SK-N-SH treated with all-trans-retinoic acid at 6 μM for 48 hours (cell line): Measurements from ENCODE around the gene RIPOR2.

Source experiments
- ATAC-seq: fragments of 200-7000 bp; cut with Tn5 transposase; 3 replicates; pipeline ENCODE4 v1.9.1; 2020; ENCODE audit warnings: mild to moderate bottlenecking, moderate library complexity
- ARNTL ChIP-seq: fragments of 450-650 bp; formaldehyde crosslinking; IDR thresholded peaks from 2 replicates; pipeline ENCODE4 v1.5.0; 2020; ENCODE audit warnings: low read depth, mild to moderate bottlenecking, moderate library complexity, borderline replicate concordance
- BACH2 ChIP-seq: fragments of 250-450 bp; sonication (Bioruptor Pico); IDR thresholded peaks from 2 replicates; pipeline ENCODE4 v1.9.0; 2021; ENCODE audit warnings: mild to moderate bottlenecking, borderline replicate concordance
- CSDC2 ChIP-seq: fragments of 250-450 bp; sonication (Bioruptor Pico); IDR thresholded peaks from 2 replicates; pipeline ENCODE4 v1.5.0; 2020; ENCODE audit warnings: mild to moderate bottlenecking, moderate library complexity
- ESRRG ChIP-seq: fragments of 250-450 bp; sonication (Bioruptor Pico); IDR thresholded peaks from 2 replicates; pipeline ENCODE4 v1.6.1; 2021; ENCODE audit warnings: mild to moderate bottlenecking
- ISL1 ChIP-seq: fragments of 250-450 bp; sonication (Bioruptor Pico); IDR thresholded peaks from 2 replicates; pipeline ENCODE4 v2.1.2; 2022; ENCODE audit warnings: mild to moderate bottlenecking, moderate library complexity
- OSR1 ChIP-seq: fragments of 250-450 bp; sonication (Bioruptor Pico); IDR thresholded peaks from 2 replicates; pipeline ENCODE4 v1.8.0; 2022; ENCODE audit warnings: moderate library complexity, mild to moderate bottlenecking, inconsistent platforms
- PPARA ChIP-seq: fragments of 250-450 bp; sonication (Bioruptor Pico); IDR thresholded peaks from 2 replicates; pipeline ENCODE4 v1.5.0; 2020; ENCODE audit warnings: mild to moderate bottlenecking, borderline replicate concordance
- RARB ChIP-seq: fragments of 250-450 bp; sonication (Bioruptor Pico); IDR thresholded peaks from 2 replicates; pipeline ENCODE4 v1.8.0; 2021; ENCODE audit warnings: mild to moderate bottlenecking, moderate library complexity
- TCF4 ChIP-seq: fragments of 250-450 bp; sonication (Bioruptor Pico); IDR thresholded peaks from 2 replicates; pipeline ENCODE4 v1.8.0; 2021; ENCODE audit warnings: mild to moderate bottlenecking, moderate library complexity, borderline replicate concordance
- TOX ChIP-seq: fragments of 250-450 bp; sonication (Bioruptor Pico); IDR thresholded peaks from 2 replicates; pipeline ENCODE4 v1.8.0; 2021; ENCODE audit warnings: mild to moderate bottlenecking, moderate library complexity, borderline replicate concordance
- ZC3H10 ChIP-seq: fragments of 250-450 bp; sonication (Bioruptor Pico); IDR thresholded peaks from 2 replicates; pipeline ENCODE4 v1.5.1; 2021; ENCODE audit warnings: mild to moderate bottlenecking, moderate library complexity
- ZFP30 ChIP-seq: fragments of 450-650 bp; formaldehyde crosslinking; IDR thresholded peaks from 2 replicates; pipeline ENCODE4 v1.5.0; 2022; ENCODE audit warnings: mild to moderate bottlenecking, moderate library complexity
- ZNF565 ChIP-seq: fragments of 450-650 bp; formaldehyde crosslinking; conservative IDR thresholded peaks from 2 replicates; pipeline ENCODE4 v1.5.0; 2020; ENCODE audit warnings: low read depth, mild to moderate bottlenecking, moderate library complexity
- ZNF70 ChIP-seq: fragments of 450-650 bp; formaldehyde crosslinking; IDR thresholded peaks from 2 replicates; pipeline ENCODE4 v1.5.0; 2020; ENCODE audit warnings: mild to moderate bottlenecking, moderate library complexity
- ZNF8 ChIP-seq: fragments of 450-650 bp; formaldehyde crosslinking; IDR thresholded peaks from 2 replicates; pipeline ENCODE4 v1.5.0; 2020; ENCODE audit warnings: mild to moderate bottlenecking, moderate library complexity
- TF ChIP-seq, protein P1 (sequence below): fragments of 250-450 bp; sonication (Bioruptor Pico); IDR thresholded peaks from 2 replicates; pipeline ENCODE4 v1.5.1; 2020; ENCODE audit warnings: low read depth, mild to moderate bottlenecking, moderate library complexity
- TF ChIP-seq, protein P2 (sequence below): fragments of 250-450 bp; sonication (Bioruptor Pico); IDR thresholded peaks from 2 replicates; pipeline ENCODE4 v1.8.0; 2020; ENCODE audit warnings: mild to moderate bottlenecking, moderate library complexity, borderline replicate concordance
- TF ChIP-seq, protein P3 (sequence below): fragments of 250-450 bp; sonication (Bioruptor Pico); IDR thresholded peaks from 2 replicates; pipeline ENCODE4 v1.8.0; 2021; ENCODE audit warnings: low read depth, mild to moderate bottlenecking, moderate library complexity, borderline replicate concordance
- TF ChIP-seq, protein P4 (sequence below): fragments of 250-450 bp; sonication (Bioruptor Pico); IDR thresholded peaks from 2 replicates; pipeline ENCODE4 v1.5.0; 2020; ENCODE audit warnings: mild to moderate bottlenecking, moderate library complexity
- TF ChIP-seq, protein P5 (sequence below): fragments of 250-450 bp; sonication (Bioruptor Pico); IDR thresholded peaks from 2 replicates; pipeline ENCODE4 v1.5.1; 2021; ENCODE audit warnings: mild to moderate bottlenecking, moderate library complexity

The RIPOR2 gene

DNA sequence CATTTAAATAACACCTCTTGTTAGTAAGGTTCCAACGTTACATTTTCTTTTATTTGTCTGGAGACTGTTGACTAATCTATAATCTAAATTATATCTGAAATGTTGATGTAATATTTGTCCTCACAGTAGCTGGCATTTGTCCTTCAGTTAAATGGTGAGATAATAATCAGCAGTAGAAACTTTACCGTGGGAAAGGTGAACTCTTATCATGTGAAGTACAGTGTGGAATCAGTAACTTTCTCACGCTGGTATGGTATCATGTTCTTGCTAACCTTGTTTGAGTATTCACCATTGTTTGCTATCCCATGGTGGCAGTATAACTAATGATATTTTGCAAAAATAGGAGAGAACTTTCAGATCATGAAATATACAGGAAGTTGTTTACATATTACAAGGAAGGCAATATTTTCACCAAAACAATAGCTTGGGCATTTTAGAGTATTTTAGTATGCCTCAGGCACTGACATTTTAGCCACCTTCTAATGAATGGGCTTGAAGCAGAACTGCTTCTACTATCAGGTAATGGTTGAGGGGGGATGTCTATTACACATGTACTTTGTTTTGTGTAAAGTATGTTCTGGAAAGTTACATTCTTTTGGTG is 156.2 kb downstream of the RIPOR2 start:
- TF ChIP-seq ISL1 (CRISPR knock-in tag) (peak; percentile 80), TOX (CRISPR knock-in tag) (no peak), CSDC2 (CRISPR knock-in tag) (no peak), TCF4 (CRISPR knock-in tag) (no peak), ZC3H10 (CRISPR knock-in tag) (no peak), OSR1 (CRISPR knock-in tag) (no peak), ZNF8 (CRISPR knock-in tag) (no peak)
- TF ChIP-seq, protein P1, sequence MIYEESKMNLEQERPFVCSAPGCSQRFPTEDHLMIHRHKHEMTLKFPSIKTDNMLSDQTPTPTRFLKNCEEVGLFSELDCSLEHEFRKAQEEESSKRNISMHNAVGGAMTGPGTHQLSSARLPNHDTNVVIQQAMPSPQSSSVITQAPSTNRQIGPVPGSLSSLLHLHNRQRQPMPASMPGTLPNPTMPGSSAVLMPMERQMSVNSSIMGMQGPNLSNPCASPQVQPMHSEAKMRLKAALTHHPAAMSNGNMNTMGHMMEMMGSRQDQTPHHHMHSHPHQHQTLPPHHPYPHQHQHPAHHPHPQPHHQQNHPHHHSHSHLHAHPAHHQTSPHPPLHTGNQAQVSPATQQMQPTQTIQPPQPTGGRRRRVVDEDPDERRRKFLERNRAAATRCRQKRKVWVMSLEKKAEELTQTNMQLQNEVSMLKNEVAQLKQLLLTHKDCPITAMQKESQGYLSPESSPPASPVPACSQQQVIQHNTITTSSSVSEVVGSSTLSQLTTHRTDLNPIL (CRISPR knock-in tag), result peak; percentile 68
- no peak for ATAC-seq

DNA sequence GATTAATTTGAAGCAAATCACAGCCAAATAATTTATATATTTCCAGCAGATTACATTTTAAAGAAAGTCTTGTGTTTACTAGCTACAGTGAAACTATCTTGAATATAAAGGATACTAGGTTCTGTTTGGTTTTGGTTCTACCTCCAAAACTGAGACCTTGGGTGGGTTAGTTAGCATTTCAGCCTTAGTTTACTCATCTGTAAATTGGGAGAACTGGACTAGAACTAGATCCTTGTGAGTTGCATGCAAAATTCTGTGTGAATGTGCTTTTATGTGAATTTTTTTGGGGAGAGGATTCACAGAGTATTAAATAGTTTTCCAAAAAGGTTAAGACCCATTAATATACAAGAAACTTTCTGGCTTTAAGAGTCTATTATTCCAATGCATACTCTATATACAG is 156.9 kb downstream of the RIPOR2 start:
- ATAC-seq, result no peak
- TF ChIP-seq ZNF565 (CRISPR knock-in tag) (no peak), TCF4 (CRISPR knock-in tag) (no peak), OSR1 (CRISPR knock-in tag) (no peak), RARB (no peak), ZFP30 (no peak)
- TF ChIP-seq, protein P2, sequence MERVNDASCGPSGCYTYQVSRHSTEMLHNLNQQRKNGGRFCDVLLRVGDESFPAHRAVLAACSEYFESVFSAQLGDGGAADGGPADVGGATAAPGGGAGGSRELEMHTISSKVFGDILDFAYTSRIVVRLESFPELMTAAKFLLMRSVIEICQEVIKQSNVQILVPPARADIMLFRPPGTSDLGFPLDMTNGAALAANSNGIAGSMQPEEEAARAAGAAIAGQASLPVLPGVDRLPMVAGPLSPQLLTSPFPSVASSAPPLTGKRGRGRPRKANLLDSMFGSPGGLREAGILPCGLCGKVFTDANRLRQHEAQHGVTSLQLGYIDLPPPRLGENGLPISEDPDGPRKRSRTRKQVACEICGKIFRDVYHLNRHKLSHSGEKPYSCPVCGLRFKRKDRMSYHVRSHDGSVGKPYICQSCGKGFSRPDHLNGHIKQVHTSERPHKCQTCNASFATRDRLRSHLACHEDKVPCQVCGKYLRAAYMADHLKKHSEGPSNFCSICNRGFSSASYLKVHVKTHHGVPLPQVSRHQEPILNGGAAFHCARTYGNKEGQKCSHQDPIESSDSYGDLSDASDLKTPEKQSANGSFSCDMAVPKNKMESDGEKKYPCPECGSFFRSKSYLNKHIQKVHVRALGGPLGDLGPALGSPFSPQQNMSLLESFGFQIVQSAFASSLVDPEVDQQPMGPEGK, result no peak
- TF ChIP-seq, protein P3, sequence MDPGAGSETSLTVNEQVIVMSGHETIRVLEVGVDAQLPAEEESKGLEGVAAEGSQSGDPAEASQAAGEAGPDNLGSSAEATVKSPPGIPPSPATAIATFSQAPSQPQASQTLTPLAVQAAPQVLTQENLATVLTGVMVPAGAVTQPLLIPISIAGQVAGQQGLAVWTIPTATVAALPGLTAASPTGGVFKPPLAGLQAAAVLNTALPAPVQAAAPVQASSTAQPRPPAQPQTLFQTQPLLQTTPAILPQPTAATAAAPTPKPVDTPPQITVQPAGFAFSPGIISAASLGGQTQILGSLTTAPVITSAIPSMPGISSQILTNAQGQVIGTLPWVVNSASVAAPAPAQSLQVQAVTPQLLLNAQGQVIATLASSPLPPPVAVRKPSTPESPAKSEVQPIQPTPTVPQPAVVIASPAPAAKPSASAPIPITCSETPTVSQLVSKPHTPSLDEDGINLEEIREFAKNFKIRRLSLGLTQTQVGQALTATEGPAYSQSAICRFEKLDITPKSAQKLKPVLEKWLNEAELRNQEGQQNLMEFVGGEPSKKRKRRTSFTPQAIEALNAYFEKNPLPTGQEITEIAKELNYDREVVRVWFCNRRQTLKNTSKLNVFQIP, result no peak
- TF ChIP-seq, all 23 proteins: peak for 0

DNA sequence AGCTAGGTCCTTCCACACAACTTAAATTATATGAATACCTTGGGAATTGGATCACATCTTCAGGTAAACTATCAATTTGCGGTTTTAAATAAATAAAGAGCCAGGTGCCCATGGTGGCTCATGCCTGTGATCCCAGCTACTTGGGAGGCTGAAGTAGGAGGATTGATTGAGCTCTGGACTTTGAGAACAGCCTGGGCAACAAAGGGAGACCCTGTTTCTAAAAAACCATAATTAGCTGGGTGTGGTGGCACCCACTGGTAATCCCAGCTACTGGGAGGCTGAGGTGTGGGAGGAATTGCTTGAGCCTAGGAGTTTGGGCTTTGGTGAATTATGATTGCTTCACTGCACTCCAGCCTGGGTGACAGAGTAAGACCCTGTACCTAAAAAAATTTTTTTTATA is 157.6 kb downstream of the RIPOR2 start:
- TF ChIP-seq TOX (CRISPR knock-in tag) (no peak), ARNTL (CRISPR knock-in tag) (no peak), ZC3H10 (CRISPR knock-in tag) (no peak), ESRRG (no peak), ZNF8 (CRISPR knock-in tag) (no peak), RARB (no peak), PPARA (CRISPR knock-in tag) (no peak), BACH2 (CRISPR knock-in tag) (no peak), ZNF70 (no peak), ZFP30 (no peak), TCF4 (CRISPR knock-in tag) (no peak), ISL1 (CRISPR knock-in tag) (no peak), CSDC2 (CRISPR knock-in tag) (no peak)
- TF ChIP-seq, protein P2, result no peak
- TF ChIP-seq, protein P3, result no peak
- TF ChIP-seq, protein P4, sequence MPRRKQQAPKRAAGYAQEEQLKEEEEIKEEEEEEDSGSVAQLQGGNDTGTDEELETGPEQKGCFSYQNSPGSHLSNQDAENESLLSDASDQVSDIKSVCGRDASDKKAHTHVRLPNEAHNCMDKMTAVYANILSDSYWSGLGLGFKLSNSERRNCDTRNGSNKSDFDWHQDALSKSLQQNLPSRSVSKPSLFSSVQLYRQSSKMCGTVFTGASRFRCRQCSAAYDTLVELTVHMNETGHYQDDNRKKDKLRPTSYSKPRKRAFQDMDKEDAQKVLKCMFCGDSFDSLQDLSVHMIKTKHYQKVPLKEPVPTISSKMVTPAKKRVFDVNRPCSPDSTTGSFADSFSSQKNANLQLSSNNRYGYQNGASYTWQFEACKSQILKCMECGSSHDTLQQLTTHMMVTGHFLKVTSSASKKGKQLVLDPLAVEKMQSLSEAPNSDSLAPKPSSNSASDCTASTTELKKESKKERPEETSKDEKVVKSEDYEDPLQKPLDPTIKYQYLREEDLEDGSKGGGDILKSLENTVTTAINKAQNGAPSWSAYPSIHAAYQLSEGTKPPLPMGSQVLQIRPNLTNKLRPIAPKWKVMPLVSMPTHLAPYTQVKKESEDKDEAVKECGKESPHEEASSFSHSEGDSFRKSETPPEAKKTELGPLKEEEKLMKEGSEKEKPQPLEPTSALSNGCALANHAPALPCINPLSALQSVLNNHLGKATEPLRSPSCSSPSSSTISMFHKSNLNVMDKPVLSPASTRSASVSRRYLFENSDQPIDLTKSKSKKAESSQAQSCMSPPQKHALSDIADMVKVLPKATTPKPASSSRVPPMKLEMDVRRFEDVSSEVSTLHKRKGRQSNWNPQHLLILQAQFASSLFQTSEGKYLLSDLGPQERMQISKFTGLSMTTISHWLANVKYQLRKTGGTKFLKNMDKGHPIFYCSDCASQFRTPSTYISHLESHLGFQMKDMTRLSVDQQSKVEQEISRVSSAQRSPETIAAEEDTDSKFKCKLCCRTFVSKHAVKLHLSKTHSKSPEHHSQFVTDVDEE (CRISPR knock-in tag), result no peak
- TF ChIP-seq, protein P5, sequence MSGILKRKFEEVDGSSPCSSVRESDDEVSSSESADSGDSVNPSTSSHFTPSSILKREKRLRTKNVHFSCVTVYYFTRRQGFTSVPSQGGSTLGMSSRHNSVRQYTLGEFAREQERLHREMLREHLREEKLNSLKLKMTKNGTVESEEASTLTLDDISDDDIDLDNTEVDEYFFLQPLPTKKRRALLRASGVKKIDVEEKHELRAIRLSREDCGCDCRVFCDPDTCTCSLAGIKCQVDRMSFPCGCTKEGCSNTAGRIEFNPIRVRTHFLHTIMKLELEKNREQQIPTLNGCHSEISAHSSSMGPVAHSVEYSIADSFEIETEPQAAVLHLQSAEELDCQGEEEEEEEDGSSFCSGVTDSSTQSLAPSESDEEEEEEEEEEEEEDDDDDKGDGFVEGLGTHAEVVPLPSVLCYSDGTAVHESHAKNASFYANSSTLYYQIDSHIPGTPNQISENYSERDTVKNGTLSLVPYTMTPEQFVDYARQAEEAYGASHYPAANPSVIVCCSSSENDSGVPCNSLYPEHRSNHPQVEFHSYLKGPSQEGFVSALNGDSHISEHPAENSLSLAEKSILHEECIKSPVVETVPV (CRISPR knock-in tag), result no peak
- ATAC-seq, result no peak
